BJ (cell line): ENCODE data around the gene DMD. TPM values are rescaled to one million over a fixed set of nuclear protein-coding genes. Genes with fewer than 3 reads are reported as not detected.

Experiments
- CTCF ChIA-PET: fragments of 350-600 bp; formaldehyde crosslinking; extraction: SDS; loops from one replicate; lab custom pipeline; 2021; ENCODE audit warnings: antibody characterized with exemption, inconsistent platforms; lab: Yijun Ruan, JAX
- POLR2A ChIA-PET: fragments of 300-600 bp; sonication (Branson Sonifier 250); formaldehyde crosslinking; extraction: SDS; loops from one replicate; lab custom pipeline; 2021; ENCODE audit warnings: antibody characterized with exemption; lab: Charles Lee
- DNase-seq: peaks from one replicate; pipeline ENCODE4 v3.0.0-alpha.2; 2011; ENCODE audit warnings: low read depth
- H3K27me3 ChIP-seq: 2 replicates; pipeline ENCODE4 v1.6.0; 2011; ENCODE audit warnings: low read length; ENCODE audit not compliant: control insufficient read depth, insufficient read depth
- H3K36me3 ChIP-seq: 2 replicates; pipeline ENCODE4 v1.5.1; 2011; ENCODE audit warnings: low read length; ENCODE audit not compliant: control insufficient read depth, insufficient read depth
- H3K4me3 ChIP-seq: 2 replicates; pipeline ENCODE4 v1.5.1; 2011; ENCODE audit warnings: low read depth, mild to moderate bottlenecking, control low read depth, low read length
- polyA plus RNA-seq: library from polyadenylated mRNA; depleted of rRNA; stranded (reverse); fragments of >200 nt; gene quantifications from 2 replicates; pipeline ENCODE4 v1.2.3, GENCODE V29; 2011
- TF ChIP-seq, protein P1 (sequence below): IDR thresholded peaks from 2 replicates; pipeline ENCODE4 v1.5.1; 2011; ENCODE audit warnings: low read depth, mild to moderate bottlenecking, control low read depth, inconsistent platforms, low read length, moderate library complexity; ENCODE audit not compliant: insufficient read depth

Gene DMD
- polyA plus RNA-seq, 1 experiment: 12.5 TPM

DNA sequence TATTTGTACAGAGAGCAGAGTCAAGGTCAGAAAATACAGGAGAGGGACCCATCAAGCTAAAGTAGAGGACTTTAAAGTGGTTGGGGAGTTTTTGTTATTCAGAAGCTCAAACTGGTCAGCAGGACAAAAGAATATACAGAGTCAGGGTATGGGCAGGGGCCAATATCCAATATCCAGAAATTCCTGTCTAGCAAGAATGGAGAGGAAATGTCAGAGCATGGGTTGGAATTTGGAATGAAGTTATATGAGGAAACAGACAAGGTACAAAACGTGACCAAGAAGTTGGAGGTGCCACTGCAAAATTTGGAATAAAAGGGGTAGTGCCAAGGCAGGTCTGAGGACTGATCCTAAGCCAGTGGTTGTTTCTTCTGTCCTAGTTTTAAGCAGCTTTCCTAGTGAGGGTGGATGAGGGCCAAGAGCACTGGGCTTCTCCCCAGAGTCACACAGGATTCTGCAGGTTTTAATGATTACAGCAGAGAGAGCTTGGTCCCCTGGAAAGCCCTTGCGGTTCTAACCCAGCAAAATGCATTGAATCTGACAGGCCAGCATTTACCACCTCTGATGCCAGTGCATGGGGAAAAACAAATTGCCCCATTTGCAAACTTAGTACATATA, 1834.8 kb downstream of the DMD start:
- no peak for DNase-seq
- Histone ChIP-seq H3K27me3 (no peaks in the 10 kb centered on the region), H3K36me3 (no peaks in the 10 kb centered on the region), H3K4me3 (no peak overlapping the region)
- TF ChIP-seq, protein P1, sequence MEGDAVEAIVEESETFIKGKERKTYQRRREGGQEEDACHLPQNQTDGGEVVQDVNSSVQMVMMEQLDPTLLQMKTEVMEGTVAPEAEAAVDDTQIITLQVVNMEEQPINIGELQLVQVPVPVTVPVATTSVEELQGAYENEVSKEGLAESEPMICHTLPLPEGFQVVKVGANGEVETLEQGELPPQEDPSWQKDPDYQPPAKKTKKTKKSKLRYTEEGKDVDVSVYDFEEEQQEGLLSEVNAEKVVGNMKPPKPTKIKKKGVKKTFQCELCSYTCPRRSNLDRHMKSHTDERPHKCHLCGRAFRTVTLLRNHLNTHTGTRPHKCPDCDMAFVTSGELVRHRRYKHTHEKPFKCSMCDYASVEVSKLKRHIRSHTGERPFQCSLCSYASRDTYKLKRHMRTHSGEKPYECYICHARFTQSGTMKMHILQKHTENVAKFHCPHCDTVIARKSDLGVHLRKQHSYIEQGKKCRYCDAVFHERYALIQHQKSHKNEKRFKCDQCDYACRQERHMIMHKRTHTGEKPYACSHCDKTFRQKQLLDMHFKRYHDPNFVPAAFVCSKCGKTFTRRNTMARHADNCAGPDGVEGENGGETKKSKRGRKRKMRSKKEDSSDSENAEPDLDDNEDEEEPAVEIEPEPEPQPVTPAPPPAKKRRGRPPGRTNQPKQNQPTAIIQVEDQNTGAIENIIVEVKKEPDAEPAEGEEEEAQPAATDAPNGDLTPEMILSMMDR: no peak
- ChIA-PET CTCF (no interaction called here), POLR2A (no interaction called here)

DNA sequence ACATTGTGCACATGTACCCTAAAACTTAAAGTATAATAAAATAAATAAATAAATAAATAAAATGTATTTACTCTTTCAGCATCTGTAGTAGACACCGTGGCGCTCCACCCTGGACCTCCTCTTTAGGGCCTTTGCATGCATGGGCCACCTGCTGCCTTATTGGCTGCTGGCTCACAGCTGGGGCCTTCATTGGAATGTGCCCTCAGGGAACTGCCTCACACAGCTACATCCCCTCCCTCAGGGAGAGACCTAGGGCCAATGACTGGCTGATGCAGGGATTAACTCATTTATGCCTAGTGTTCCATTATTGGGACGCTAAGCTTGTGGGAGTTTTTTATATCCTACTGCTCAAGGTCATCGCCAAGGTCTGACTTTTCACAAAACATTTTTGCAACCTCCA, 1836.6 kb downstream of the DMD start:
- DNase-seq: no peak
- no peaks in the 10 kb centered on the region for H3K36me3 ChIP-seq
- no peaks in the 10 kb centered on the region for H3K27me3 ChIP-seq
- TF ChIP-seq, protein P1: no peak
- POLR2A ChIA-PET: no interaction called here
- CTCF ChIA-PET: no interaction called here
- H3K4me3 ChIP-seq: no peak overlapping the region

DNA sequence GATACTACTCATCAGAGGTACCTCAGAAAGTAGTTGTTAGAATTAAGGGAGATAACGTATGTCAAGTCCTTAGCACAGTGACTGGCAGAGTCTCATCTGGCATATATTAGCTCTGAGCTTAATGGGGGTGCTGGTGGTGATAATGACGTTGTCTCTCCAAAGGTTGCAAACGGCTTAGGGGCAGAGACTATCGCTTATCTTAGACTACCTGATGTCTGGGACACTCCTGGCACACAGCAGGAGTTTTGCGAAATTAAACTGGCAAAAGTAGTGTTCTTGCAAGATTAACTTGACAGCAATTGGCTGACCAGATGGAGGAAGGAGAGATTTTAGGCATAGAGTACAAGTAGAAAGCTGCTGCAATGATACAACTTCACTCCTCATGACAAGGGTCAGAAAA, 1839.4 kb downstream of the DMD start:
- Histone ChIP-seq H3K36me3 (no peaks in the 10 kb centered on the region), H3K4me3 (no peak overlapping the region), H3K27me3 (no peaks in the 10 kb centered on the region)
- DNase-seq: no peak
- TF ChIP-seq, protein P1: no peak
- ChIA-PET POLR2A (no interaction called here), CTCF (no interaction called here)

DNA sequence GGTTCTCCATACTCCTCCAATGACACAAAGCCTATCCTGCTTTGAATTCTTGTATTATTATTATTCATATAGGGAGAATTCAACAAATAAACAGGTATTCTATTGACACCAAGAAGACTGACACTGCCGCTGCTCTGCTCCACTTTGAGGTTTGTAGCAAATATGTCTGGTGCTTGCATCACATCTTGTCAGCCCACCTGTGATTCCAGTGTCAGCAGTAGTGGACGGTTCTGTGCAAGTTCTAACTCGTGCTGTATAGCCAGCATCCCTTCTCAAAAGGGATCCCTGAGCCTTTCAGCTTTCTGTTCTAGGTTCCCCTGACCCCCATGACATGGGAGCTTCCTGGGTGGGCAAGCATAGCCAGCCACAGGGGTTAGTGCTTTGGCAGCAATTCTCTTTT, 1843.5 kb downstream of the DMD start:
- POLR2A ChIA-PET: no interaction called here

DNA sequence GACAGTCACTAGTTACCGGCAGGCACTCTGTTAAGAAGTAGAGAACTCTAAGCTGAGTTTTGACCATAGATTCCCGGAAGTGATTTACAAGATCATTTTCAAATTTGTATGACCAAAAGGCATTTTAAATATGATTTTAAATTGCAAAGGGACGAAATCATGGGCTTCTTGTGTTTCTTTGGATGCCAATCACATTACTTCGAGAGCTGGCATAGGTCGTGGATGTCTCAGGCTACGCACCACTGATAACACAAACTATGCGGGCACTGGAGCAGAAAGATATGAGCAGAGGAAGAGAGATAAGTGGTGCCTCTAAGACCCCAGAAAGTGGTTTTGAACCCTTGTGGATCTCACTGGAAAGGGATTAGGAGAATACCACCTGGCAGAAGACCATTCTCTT, 1845.3 kb downstream of the DMD start:
- CTCF ChIA-PET: no interaction called here
- TF ChIP-seq, protein P1: no peak

More for the DNA sequence above, 1843.5 kb downstream of the DMD start:
- no peaks in the 10 kb centered on the region for H3K36me3 ChIP-seq
- CTCF ChIA-PET: no interaction called here
- TF ChIP-seq, protein P1: no peak
- no peak for DNase-seq
- no peak overlapping the region for H3K4me3 ChIP-seq
- H3K27me3 ChIP-seq: no peaks in the 10 kb centered on the region

More for the DNA sequence above, 1845.3 kb downstream of the DMD start:
- no peak for DNase-seq
- Histone ChIP-seq H3K4me3 (no peak overlapping the region), H3K27me3 (no peaks in the 10 kb centered on the region), H3K36me3 (no peaks in the 10 kb centered on the region)
- POLR2A ChIA-PET: no interaction called here
